HepG2 (cell line): ENCODE data around the gene BIRC2. TPM values are rescaled to one million over a fixed set of nuclear protein-coding genes. Genes with fewer than 3 reads are reported as not detected.
A peak's percentile ranks its signal among the peaks of the same experiment; 100 is the strongest.

ENCODE experiments used
- BATF2 ChIP-seq: sonication (generic); formaldehyde crosslinking; IDR thresholded peaks from 2 replicates; pipeline ENCODE4 v1.8.0; 2022; ENCODE audit warnings: mild to moderate bottlenecking, missing genetic modification reagents, moderate library complexity
- BCL6 ChIP-seq: IDR thresholded peaks from 2 replicates; pipeline ENCODE4 v1.6.1; 2016; ENCODE audit warnings: missing genetic modification reagents, missing compliant biosample characterization
- KAT2B ChIP-seq: fragments of 150-350 bp; IDR thresholded peaks from 2 replicates; pipeline ENCODE4 v1.6.1; 2014; ENCODE audit warnings: low read depth, low read length, borderline replicate concordance
- MAFK ChIP-seq, 2 experiments: IDR thresholded peaks in 1 of 2; conservative IDR thresholded peaks in 1 of 2; 2 replicates each; pipeline ENCODE4 v1.6.1; 2011; ENCODE audit warnings: improper control_type of control experiment in 2 of 2, low read length in 2 of 2
- MED13 ChIP-seq: sonication (generic); formaldehyde crosslinking; IDR thresholded peaks from 2 replicates; pipeline ENCODE4 v1.5.0; 2020; ENCODE audit warnings: missing genetic modification reagents
- NR2F2 ChIP-seq: IDR thresholded peaks from 2 replicates; pipeline ENCODE4 v1.6.1; 2012; ENCODE audit warnings: low read depth, inconsistent platforms, borderline replicate concordance
- POGK ChIP-seq: sonication (generic); formaldehyde crosslinking; conservative IDR thresholded peaks from 2 replicates; pipeline ENCODE4 v1.8.0; 2022; ENCODE audit warnings: mild to moderate bottlenecking, moderate library complexity, missing genetic modification reagents
- POGZ ChIP-seq: sonication (generic); formaldehyde crosslinking; IDR thresholded peaks from 2 replicates; pipeline ENCODE4 v1.4.0; 2020; ENCODE audit warnings: mild to moderate bottlenecking, missing genetic modification reagents
- POLR2AphosphoS2 ChIP-seq: IDR thresholded peaks from 2 replicates; pipeline ENCODE4 v1.6.1; 2011; ENCODE audit warnings: low read depth, low read length, improper control_type of control experiment
- SMARCE1 ChIP-seq: fragments of 450-650 bp; IDR thresholded peaks from 2 replicates; pipeline ENCODE4 v1.6.1; 2017; ENCODE audit warnings: borderline replicate concordance
- TGIF2 ChIP-seq: IDR thresholded peaks from 2 replicates; pipeline ENCODE4 v1.6.1; 2016; ENCODE audit warnings: control low read depth, missing compliant biosample characterization
- ZBTB2 ChIP-seq: sonication (generic); formaldehyde crosslinking; IDR thresholded peaks from 2 replicates; pipeline ENCODE4 v1.8.0; 2022; ENCODE audit warnings: low read depth, missing genetic modification reagents
- ZNF251 ChIP-seq: sonication (generic); formaldehyde crosslinking; IDR thresholded peaks from 2 replicates; pipeline ENCODE4 v1.9.0; 2021; ENCODE audit warnings: mild to moderate bottlenecking, missing genetic modification reagents
- ZNF280B ChIP-seq: sonication (generic); formaldehyde crosslinking; IDR thresholded peaks from 2 replicates; pipeline ENCODE4 v1.5.0; 2020; ENCODE audit warnings: missing genetic modification reagents, mild to moderate bottlenecking, borderline replicate concordance
- ZNF484 ChIP-seq: sonication (generic); formaldehyde crosslinking; IDR thresholded peaks from 2 replicates; pipeline ENCODE4 v1.5.1; 2020; ENCODE audit warnings: mild to moderate bottlenecking, low read depth, missing genetic modification reagents, borderline replicate concordance
- ZNF574 ChIP-seq: sonication (generic); formaldehyde crosslinking; IDR thresholded peaks from 2 replicates; pipeline ENCODE4 v1.4.0; 2020; ENCODE audit warnings: missing genetic modification reagents
- ZNF766 ChIP-seq: sonication (generic); formaldehyde crosslinking; IDR thresholded peaks from 2 replicates; pipeline ENCODE4 v1.5.0; 2020; ENCODE audit warnings: missing genetic modification reagents, borderline replicate concordance
- ZSCAN12 ChIP-seq: sonication (generic); formaldehyde crosslinking; IDR thresholded peaks from 2 replicates; pipeline ENCODE4 v1.9.0; 2021; ENCODE audit warnings: mild to moderate bottlenecking, missing genetic modification reagents
- polyA plus RNA-seq, 8 experiments: library from polyadenylated mRNA; depleted of rRNA in 3 of 8; stranded (reverse) in 7 of 8; unstranded in 1 of 8; fragments of >200 nt; fragmentation: Illumina TruSeq in 4 of 8; extraction: Trizol in 4 of 8; gene quantifications; 2 replicates each; pipeline versions ENCODE4 v1.2.1 to v1.2.3, GENCODE V29; 2011 to 2016; ENCODE audit warnings: low read depth in 4 of 8, missing spikeins in 1 of 8, mixed read lengths in 1 of 8; ENCODE audit not compliant: insufficient read depth in 1 of 8
- total RNA-seq, 5 experiments: library from RNA; depleted of rRNA; stranded (reverse); fragments of >200 nt; fragmentation: Illumina TruSeq; extraction: Trizol; gene quantifications; 2 replicates each; pipeline ENCODE4 v1.2.3, GENCODE V29; 2016; ENCODE audit warnings: low read depth in 1 of 5
- TF ChIP-seq, protein P1 (sequence below): sonication (generic); formaldehyde crosslinking; IDR thresholded peaks from 2 replicates; pipeline ENCODE4 v1.4.0; 2020; ENCODE audit warnings: missing genetic modification reagents

The BIRC2 gene
- total and polyA plus RNA-seq, 2 of the 13 experiments (the other 11 are each of a cell fraction or from before 2014, with no cell fraction given) = 61.7 to 62.2 TPM

DNA sequence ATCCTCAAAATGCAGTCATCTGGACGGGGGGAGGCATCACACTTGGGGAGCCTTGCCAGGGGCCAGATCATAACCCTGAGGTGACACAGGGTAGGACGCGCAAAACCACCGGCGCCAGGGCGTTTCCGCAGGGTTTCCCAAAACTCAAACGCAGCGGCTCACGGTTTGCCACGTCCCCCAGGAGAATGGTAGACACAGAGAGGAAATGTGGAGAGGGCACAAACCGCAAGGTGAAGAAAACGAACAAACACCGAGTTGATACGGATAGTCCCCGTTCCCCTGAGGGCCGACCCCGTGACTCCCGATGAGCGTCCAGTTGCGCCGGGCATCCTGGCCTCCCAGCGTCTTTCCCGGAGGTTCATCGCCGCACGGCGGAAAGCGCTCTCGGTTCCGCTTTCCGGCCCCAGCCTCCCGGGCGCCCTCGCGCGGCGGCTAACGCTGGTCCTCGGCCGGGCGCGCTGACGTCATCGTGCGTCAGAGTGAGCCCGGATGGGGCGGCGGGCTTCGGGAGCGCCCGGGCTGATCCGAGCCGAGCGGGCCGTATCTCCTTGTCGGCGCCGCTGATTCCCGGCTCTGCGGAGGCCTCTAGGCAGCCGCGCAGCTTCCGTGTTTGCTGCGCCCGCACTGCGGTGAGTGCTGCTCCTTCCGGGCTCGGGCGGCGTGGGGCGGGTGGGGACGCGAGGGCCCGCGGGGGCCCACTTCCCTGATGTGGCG is at the start of gene BIRC2 (continued):
- TF ChIP-seq POGK (CRISPR knock-in tag) = peak; percentile 70; the same call in 1 of the 2 replicates
- TF ChIP-seq BATF2 (CRISPR knock-in tag) = no peak
- no peak; the same call in 1 of the 2 replicates for TF ChIP-seq TGIF2 (CRISPR knock-in tag)
- 0 out of 2 replicates have a peak, but pooled peaks have one; percentile 40 for TF ChIP-seq MED13
- no peak for TF ChIP-seq SMARCE1
- no peak for TF ChIP-seq POLR2AphosphoS2
- TF ChIP-seq ZBTB2 = peak; percentile 95
- TF ChIP-seq ZNF766 (CRISPR knock-in tag) = peak; percentile 86; the same call in 1 of the 2 replicates
- TF ChIP-seq BCL6 = peak; percentile 40; the same call in 1 of the 2 replicates
- no peak for TF ChIP-seq ZSCAN12 (CRISPR knock-in tag)
- TF ChIP-seq ZNF251 (CRISPR knock-in tag) = no peak
- 0 out of 2 replicates have a peak, but pooled peaks have one; percentile 49 for TF ChIP-seq ZNF484
- TF ChIP-seq, protein P1, sequence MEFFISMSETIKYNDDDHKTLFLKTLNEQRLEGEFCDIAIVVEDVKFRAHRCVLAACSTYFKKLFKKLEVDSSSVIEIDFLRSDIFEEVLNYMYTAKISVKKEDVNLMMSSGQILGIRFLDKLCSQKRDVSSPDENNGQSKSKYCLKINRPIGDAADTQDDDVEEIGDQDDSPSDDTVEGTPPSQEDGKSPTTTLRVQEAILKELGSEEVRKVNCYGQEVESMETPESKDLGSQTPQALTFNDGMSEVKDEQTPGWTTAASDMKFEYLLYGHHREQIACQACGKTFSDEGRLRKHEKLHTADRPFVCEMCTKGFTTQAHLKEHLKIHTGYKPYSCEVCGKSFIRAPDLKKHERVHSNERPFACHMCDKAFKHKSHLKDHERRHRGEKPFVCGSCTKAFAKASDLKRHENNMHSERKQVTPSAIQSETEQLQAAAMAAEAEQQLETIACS (CRISPR knock-in tag) = 0 out of 2 replicates have a peak, but pooled peaks have one; percentile 28
- no peak; the same call in 1 of the 2 replicates for TF ChIP-seq NR2F2
- no peak for TF ChIP-seq KAT2B
- TF ChIP-seq MAFK (conservative IDR thresholded peaks at IDR 0.05 in 1 of 2, IDR thresholded peaks at IDR 0.05 in 1 of 2; ENCODE audit: low read length in 2 of 2) = no peak
- TF ChIP-seq ZNF574 = peak; percentile 86
- peak; percentile 97 for TF ChIP-seq POGZ (CRISPR knock-in tag)
- TF ChIP-seq ZNF280B (CRISPR knock-in tag) = no peak
